Neutrophil (primary cell): ENCODE data around the gene MTOR.

ENCODE experiments used
- H3K27ac ChIP-seq: fragments of 200-600 bp; sonication (generic); 2 replicates; pipeline ENCODE4 v1.5.1; 2016; ENCODE audit warnings: mild to moderate bottlenecking, moderate library complexity
- H3K27me3 ChIP-seq: fragments of 200-600 bp; sonication (generic); 2 replicates; pipeline ENCODE4 v1.6.0; 2016; ENCODE audit warnings: mild to moderate bottlenecking
- H3K36me3 ChIP-seq: fragments of 200-600 bp; sonication (generic); 2 replicates; pipeline ENCODE4 v1.5.1; 2017
- H3K4me1 ChIP-seq, 2 experiments: fragments of 200-600 bp in 1 of 2; sonication (generic) in 1 of 2; 1 replicate in 1 of 2; 2 replicates in 1 of 2; pipeline versions ENCODE4 v1.5.1 to v1.6.1; 2013 to 2016; ENCODE audit warnings: low read depth in 1 of 2, low read length in 1 of 2, mild to moderate bottlenecking in 1 of 2, moderate library complexity in 1 of 2; ENCODE audit not compliant: control insufficient read depth in 1 of 2, insufficient read depth in 1 of 2
- H3K4me3 ChIP-seq, 2 experiments: fragments of 200-600 bp in 1 of 2; sonication (generic) in 1 of 2; 1 replicate in 1 of 2; 2 replicates in 1 of 2; pipeline ENCODE4 v1.5.1; 2013 to 2016; ENCODE audit warnings: low read depth in 1 of 2, low read length in 1 of 2, mild to moderate bottlenecking in 1 of 2, moderate library complexity in 1 of 2
- H3K9me3 ChIP-seq: fragments of 200-600 bp; sonication (generic); 2 replicates; pipeline ENCODE4 v1.5.1; 2016
- TF ChIP-seq, protein P1 (sequence below): fragments of 200-600 bp; sonication (generic); IDR thresholded peaks from 2 replicates; pipeline ENCODE4 v1.5.1; 2016; ENCODE audit warnings: antibody characterized with exemption

Gene MTOR

DNA sequence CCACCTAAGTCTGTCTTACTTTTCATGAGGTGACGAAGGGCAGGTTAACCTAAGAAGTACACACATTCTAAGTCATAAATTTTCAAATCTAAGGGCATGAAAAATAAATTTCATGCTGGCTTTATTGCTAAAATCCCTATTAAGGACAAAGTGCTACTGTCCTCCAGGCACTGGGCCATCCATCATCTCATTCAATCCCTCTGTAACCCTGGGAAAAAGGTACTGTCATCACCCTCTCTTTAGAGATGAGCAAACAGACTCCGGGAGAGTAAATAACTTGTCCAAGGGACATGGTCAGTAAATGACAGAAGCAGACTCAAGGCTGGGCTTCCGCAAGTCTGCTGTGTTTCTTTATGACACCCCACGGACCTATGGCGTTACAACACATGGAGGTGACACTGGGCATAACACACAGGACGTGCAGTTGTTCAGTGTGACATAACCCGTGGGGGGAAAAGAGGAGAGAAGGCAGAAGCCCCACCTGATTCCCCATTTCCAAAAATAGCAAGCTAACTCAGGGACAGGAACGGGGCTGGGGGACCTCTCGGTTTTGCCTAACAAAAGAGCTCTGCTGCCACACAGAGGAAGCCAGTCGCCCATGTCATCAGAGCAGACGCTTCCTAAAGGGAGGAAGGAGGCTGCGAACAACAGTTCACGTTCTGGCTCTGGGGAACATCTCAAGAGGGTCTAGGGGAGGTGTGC, 190.0 kb downstream of the MTOR start:
- no peak overlapping the region for H3K27ac ChIP-seq
- peaks cover 100% of the 10 kb centered on the region for H3K36me3 ChIP-seq
- H3K4me3 ChIP-seq = no peak overlapping the region
- H3K9me3 ChIP-seq = no peaks in the 10 kb centered on the region
- H3K27me3 ChIP-seq = no peaks in the 10 kb centered on the region
- TF ChIP-seq, protein P1, sequence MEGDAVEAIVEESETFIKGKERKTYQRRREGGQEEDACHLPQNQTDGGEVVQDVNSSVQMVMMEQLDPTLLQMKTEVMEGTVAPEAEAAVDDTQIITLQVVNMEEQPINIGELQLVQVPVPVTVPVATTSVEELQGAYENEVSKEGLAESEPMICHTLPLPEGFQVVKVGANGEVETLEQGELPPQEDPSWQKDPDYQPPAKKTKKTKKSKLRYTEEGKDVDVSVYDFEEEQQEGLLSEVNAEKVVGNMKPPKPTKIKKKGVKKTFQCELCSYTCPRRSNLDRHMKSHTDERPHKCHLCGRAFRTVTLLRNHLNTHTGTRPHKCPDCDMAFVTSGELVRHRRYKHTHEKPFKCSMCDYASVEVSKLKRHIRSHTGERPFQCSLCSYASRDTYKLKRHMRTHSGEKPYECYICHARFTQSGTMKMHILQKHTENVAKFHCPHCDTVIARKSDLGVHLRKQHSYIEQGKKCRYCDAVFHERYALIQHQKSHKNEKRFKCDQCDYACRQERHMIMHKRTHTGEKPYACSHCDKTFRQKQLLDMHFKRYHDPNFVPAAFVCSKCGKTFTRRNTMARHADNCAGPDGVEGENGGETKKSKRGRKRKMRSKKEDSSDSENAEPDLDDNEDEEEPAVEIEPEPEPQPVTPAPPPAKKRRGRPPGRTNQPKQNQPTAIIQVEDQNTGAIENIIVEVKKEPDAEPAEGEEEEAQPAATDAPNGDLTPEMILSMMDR = no peak
- H3K4me1 ChIP-seq = no peaks in the 10 kb centered on the region

- Histone ChIP-seq H3K36me3 (peaks cover 100% of the 10 kb centered on the region), H3K27me3 (no peaks in the 10 kb centered on the region), H3K4me3 (no peak overlapping the region), H3K9me3 (no peaks in the 10 kb centered on the region), H3K4me1 (no peaks in the 10 kb centered on the region), H3K27ac (no peak overlapping the region)
- TF ChIP-seq, protein P1 = no peak
Observed at GRCh38 chr1:11071463-11072215, 190.7 kb downstream of the MTOR start.

DNA sequence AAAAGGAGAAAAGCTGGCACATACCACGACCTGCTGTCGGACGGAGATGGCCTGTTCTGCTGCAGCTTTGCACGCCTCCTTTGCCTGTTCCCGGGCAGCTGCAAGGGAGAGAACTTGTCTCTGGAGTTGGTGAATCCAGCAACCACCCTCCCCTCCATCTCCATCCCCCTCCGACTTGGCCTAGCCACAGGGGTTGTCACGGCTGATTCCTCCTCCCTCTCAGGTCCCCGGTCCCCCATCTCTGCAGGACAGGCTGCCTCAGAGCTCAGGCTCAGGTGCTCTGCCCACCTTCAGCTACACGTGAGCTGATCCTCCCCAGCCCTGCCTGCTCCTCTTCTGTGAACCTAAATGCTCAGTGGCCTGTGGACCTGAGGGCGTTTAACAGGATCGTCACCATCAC, 191.5 kb downstream of the MTOR start:
- Histone ChIP-seq H3K9me3 (no peaks in the 10 kb centered on the region), H3K27ac (no peak overlapping the region), H3K4me1 (no peaks in the 10 kb centered on the region), H3K36me3 (peaks cover 100% of the 10 kb centered on the region), H3K4me3 (no peak overlapping the region), H3K27me3 (no peaks in the 10 kb centered on the region)
- TF ChIP-seq, protein P1 = no peak

GRCh38 chr1:11068600-11069473, 193.5 kb downstream of the MTOR start:
- H3K36me3 ChIP-seq = peaks cover 95% of the 10 kb centered on the region
- no peaks in the 10 kb centered on the region for H3K4me1 ChIP-seq
- H3K4me3 ChIP-seq = no peak overlapping the region
- no peaks in the 10 kb centered on the region for H3K9me3 ChIP-seq
- no peaks in the 10 kb centered on the region for H3K27me3 ChIP-seq
- TF ChIP-seq, protein P1 = no peak
- no peak overlapping the region for H3K27ac ChIP-seq

- TF ChIP-seq, protein P1 = no peak
- no peaks in the 10 kb centered on the region for H3K9me3 ChIP-seq
- no peaks in the 10 kb centered on the region for H3K27me3 ChIP-seq
- H3K4me1 ChIP-seq = no peaks in the 10 kb centered on the region
- H3K4me3 ChIP-seq = no peak overlapping the region
- peaks cover 88% of the 10 kb centered on the region for H3K36me3 ChIP-seq
- no peak overlapping the region for H3K27ac ChIP-seq
Observed at GRCh38 chr1:11067716-11068599, 194.4 kb downstream of the MTOR start.
